Panc1 (cell line): Measurements from ENCODE around the gene HOXB7. TPM values are rescaled to one million over a fixed set of nuclear protein-coding genes. Genes with fewer than 3 reads are reported as not detected.

Source experiments
- ATAC-seq: fragments of 200-7000 bp; cut with Tn5 transposase; 2 replicates; pipeline ENCODE4 v1.9.1; 2020; ENCODE audit warnings: mild to moderate bottlenecking, moderate library complexity
- BruUV-seq: library from RNA; stranded (reverse); fragments of 400-500 nt; replicated peaks from 2 replicates; lab custom pipeline; 2021; lab: Mats Ljungman, UMichigan
- CTCF ChIA-PET: fragments of 300-600 bp; sonication (Branson Sonifier 250); formaldehyde crosslinking; loops from one replicate; lab custom pipeline; 2022; ENCODE audit warnings: antibody characterized with exemption; lab: Charles Lee
- POLR2A ChIA-PET: fragments of 300-600 bp; sonication (Branson Sonifier 250); formaldehyde crosslinking; loops from one replicate; lab custom pipeline; 2022; ENCODE audit warnings: antibody characterized with exemption; lab: Charles Lee
- DNase-seq: peaks from one replicate; pipeline ENCODE4 v3.0.0-alpha.2; 2010; ENCODE audit warnings: low read depth, low spot score
- H3K27ac ChIP-seq: 2 replicates; pipeline ENCODE4 v1.5.1; 2011; ENCODE audit warnings: mild to moderate bottlenecking, low read length, inconsistent platforms
- H3K27me3 ChIP-seq: fragments of 200-500 bp; sonication (Bioruptor generic); 2 replicates; pipeline ENCODE4 v1.6.0; 2014; ENCODE audit warnings: low read length, inconsistent platforms; ENCODE audit not compliant: control insufficient read depth, insufficient read depth
- H3K36me3 ChIP-seq: fragments of 200-500 bp; sonication (Bioruptor generic); 2 replicates; pipeline ENCODE4 v1.5.1; 2014; ENCODE audit warnings: inconsistent platforms, mild to moderate bottlenecking, low read length, moderate library complexity; ENCODE audit not compliant: control insufficient read depth, insufficient read depth
- H3K4me1 ChIP-seq: 2 replicates; pipeline ENCODE4 v1.5.1; 2011; ENCODE audit warnings: inconsistent platforms, mild to moderate bottlenecking, low read length, moderate library complexity; ENCODE audit not compliant: control insufficient read depth, insufficient read depth
- H3K4me3 ChIP-seq, 2 experiments: 2 replicates each; pipeline ENCODE4 v1.5.1; 2011 to 2012; ENCODE audit warnings: low read depth in 2 of 2, low read length in 2 of 2, mild to moderate bottlenecking in 2 of 2, inconsistent platforms in 1 of 2, moderate library complexity in 1 of 2
- H3K9me3 ChIP-seq: fragments of 200-500 bp; sonication (Bioruptor generic); 2 replicates; pipeline ENCODE4 v1.5.1; 2014; ENCODE audit warnings: low read depth, mild to moderate bottlenecking, inconsistent platforms, low read length, moderate library complexity; ENCODE audit not compliant: control insufficient read depth, insufficient read depth
- POLR2AphosphoS5 ChIP-seq: IDR thresholded peaks from 2 replicates; pipeline ENCODE4 v1.6.1; 2012; ENCODE audit warnings: mild to moderate bottlenecking, low read depth, low read length, moderate library complexity
- SIN3A ChIP-seq: IDR thresholded peaks from 2 replicates; pipeline ENCODE4 v1.6.1; 2012; ENCODE audit warnings: low read depth, mild to moderate bottlenecking, low read length, moderate library complexity, borderline replicate concordance; ENCODE audit not compliant: insufficient read depth
- TCF7L2 ChIP-seq: IDR thresholded peaks from 2 replicates; pipeline ENCODE4 v1.6.1; 2011; ENCODE audit warnings: mild to moderate bottlenecking, low read depth, low read length, inconsistent platforms
- in situ Hi-C: cut with HindIII; loops from 2 replicates; pipeline ENCODE4 v1.10.0; 2016; ENCODE audit warnings: low sequenced_read_pairs, low pct_unique_long_range_greater_than_20kb
- intact Hi-C: fragments of 100-400 bp; cut with micrococcal nuclease; formaldehyde crosslinking; loops from one replicate; pipeline ENCODE4 v1.10.0; 2022; ENCODE audit not compliant: unreplicated experiment
- total RNA-seq: library from RNA; stranded (reverse); gene quantifications from one replicate; pipeline ENCODE4 v1.2.1, GENCODE V29; 2021; ENCODE audit not compliant: unreplicated experiment
- TF ChIP-seq, protein P1 (sequence below), 2 experiments: IDR thresholded peaks; 2 replicates each; pipeline ENCODE4 v1.6.1; 2011 to 2012; ENCODE audit warnings: low read depth in 2 of 2, control low read depth in 1 of 2, low read length in 1 of 2, mild to moderate bottlenecking in 1 of 2, moderate library complexity in 1 of 2; ENCODE audit not compliant: insufficient read depth in 1 of 2

The HOXB7 gene
- total RNA-seq, 1 experiment from 2014 or later = 44.0 TPM

DNA sequence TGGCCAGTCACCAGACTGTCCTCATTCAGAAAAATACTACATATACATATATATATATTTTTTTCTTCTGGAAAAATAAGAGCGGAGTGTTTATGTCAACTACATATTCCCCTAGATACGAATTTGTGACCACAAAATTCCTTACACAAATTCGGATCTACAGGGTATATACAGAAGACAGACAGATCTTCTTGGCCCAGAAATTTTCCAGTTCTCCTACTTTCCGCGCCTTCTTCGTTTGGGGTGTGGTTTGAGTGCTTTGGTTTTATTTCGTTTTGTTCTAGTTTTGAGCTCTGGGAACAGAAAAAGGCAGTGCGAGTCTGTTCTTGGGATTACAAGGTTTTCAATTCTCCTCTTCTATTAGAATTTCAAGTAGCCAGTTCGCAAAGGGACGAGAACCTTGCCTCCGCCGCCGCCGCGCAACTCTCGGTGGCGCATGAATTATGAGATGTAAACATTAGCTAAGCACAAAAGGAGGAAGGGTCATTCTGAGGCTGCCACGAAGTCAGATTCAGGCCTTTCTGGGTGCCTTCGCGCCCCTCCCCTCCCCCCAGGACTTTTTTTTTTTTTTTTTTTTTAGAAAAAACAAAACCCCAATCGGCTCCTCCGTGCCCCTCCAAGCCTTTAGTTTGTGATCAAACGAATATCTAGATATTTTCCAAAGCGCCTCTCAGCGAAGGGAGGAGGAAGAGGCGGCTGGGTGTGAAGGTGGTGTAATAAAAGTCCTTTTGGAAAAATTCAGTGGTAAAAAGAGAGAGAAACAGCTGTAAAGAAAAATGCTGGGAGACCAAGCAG lies 30.9 kb downstream of the HOXB7 start:
- H3K4me1 ChIP-seq = peaks cover 76% of the 10 kb centered on the region

DNA sequence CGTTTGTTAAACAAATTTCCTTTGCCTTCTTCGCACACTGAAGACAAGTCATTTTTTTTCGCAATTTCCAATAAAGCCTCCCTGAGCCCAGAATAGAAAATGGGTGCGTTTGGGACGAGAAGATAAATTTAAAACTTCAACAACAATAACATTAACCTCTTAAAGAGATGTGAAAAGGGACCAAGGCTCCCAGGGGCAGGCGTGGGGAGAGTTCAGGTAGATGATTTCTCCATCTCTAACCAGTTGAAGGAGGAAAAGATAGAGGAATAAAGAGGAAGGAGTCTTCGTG lies 31.4 kb downstream of the HOXB7 start:
- POLR2A ChIA-PET = interaction anchor here (0.6 kb wide), 1 partner anchor 21 kb away, joined by 7 read pairs; no protein-coding TSS in a partner anchor

More for the DNA sequence above, 30.9 kb downstream of the HOXB7 start:
- DNase-seq (no peak), ATAC-seq (no peak)
- ChIA-PET CTCF (interaction anchor here (0.6 to 0.7 kb wide), 3 partner anchors 244 to 1087 kb away, joined by 4 to 9 read pairs (median 6); no protein-coding TSS in a partner anchor), POLR2A (interaction anchor here (0.6 to 0.9 kb wide), 3 partner anchors 11 to 34 kb away, joined by 4 to 7 read pairs (median 7); no protein-coding TSS in a partner anchor)
- intact Hi-C loops = no loop called here
- BruUV-seq = no TSS peak
- no peak; the same call in 1 of the 2 replicates for TF ChIP-seq POLR2AphosphoS5
- H3K9me3 ChIP-seq = no peaks in the 10 kb centered on the region
- H3K4me3 ChIP-seq = peak overlapping the region; percentile 70 to 99
- no peaks in the 10 kb centered on the region for H3K27me3 ChIP-seq
- in situ Hi-C loops = no loop called here
- H3K27ac ChIP-seq = peak overlapping the region; percentile 99
- H3K36me3 ChIP-seq = peaks cover 9% of the 10 kb centered on the region

GRCh38 chr17:48578616-48579470 lies 32.0 kb downstream of the HOXB7 start:
- in situ Hi-C loops = no loop called here
- no peak; the same call in 1 of the 2 replicates for TF ChIP-seq POLR2AphosphoS5
- peak; percentile 83 for TF ChIP-seq TCF7L2
- TF ChIP-seq SIN3A = no peak; the same call in 1 of the 2 replicates
- TF ChIP-seq, protein P1, sequence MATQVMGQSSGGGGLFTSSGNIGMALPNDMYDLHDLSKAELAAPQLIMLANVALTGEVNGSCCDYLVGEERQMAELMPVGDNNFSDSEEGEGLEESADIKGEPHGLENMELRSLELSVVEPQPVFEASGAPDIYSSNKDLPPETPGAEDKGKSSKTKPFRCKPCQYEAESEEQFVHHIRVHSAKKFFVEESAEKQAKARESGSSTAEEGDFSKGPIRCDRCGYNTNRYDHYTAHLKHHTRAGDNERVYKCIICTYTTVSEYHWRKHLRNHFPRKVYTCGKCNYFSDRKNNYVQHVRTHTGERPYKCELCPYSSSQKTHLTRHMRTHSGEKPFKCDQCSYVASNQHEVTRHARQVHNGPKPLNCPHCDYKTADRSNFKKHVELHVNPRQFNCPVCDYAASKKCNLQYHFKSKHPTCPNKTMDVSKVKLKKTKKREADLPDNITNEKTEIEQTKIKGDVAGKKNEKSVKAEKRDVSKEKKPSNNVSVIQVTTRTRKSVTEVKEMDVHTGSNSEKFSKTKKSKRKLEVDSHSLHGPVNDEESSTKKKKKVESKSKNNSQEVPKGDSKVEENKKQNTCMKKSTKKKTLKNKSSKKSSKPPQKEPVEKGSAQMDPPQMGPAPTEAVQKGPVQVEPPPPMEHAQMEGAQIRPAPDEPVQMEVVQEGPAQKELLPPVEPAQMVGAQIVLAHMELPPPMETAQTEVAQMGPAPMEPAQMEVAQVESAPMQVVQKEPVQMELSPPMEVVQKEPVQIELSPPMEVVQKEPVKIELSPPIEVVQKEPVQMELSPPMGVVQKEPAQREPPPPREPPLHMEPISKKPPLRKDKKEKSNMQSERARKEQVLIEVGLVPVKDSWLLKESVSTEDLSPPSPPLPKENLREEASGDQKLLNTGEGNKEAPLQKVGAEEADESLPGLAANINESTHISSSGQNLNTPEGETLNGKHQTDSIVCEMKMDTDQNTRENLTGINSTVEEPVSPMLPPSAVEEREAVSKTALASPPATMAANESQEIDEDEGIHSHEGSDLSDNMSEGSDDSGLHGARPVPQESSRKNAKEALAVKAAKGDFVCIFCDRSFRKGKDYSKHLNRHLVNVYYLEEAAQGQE (IDR thresholded peaks at IDR 0.05; ENCODE audit: insufficient read depth in 1 of 2, low read depth in 2 of 2, low read length in 1 of 2) = no peak
- peak; percentile 2; the same call in 1 of the 2 replicates for ATAC-seq

More for the DNA sequence above, 31.4 kb downstream of the HOXB7 start:
- no peak for ATAC-seq
- intact Hi-C loops (no loop called here), in situ Hi-C loops (no loop called here)
- TF ChIP-seq, protein P1 (IDR thresholded peaks at IDR 0.05; ENCODE audit: insufficient read depth in 1 of 2, low read depth in 2 of 2, low read length in 1 of 2) = 0 out of 4 replicates have a peak, but pooled peaks of 1 of the 2 experiments have one; percentile 35
- TF ChIP-seq TCF7L2 (no peak), SIN3A (no peak), POLR2AphosphoS5 (no peak)
- Histone ChIP-seq H3K4me3 (peak overlapping the region; percentile 70 to 99), H3K9me3 (no peaks in the 10 kb centered on the region), H3K4me1 (peaks cover 78% of the 10 kb centered on the region), H3K27me3 (no peaks in the 10 kb centered on the region), H3K27ac (peak overlapping the region; percentile 99), H3K36me3 (peaks cover 9% of the 10 kb centered on the region)
- CTCF ChIA-PET = interaction anchor here (0.6 to 0.7 kb wide), 4 partner anchors 244 to 1087 kb away, joined by 4 to 9 read pairs (median 6); no protein-coding TSS in a partner anchor
- no peak for DNase-seq
- BruUV-seq = no TSS peak

More at GRCh38 chr17:48578616-48579470, 32.0 kb downstream of the HOXB7 start:
- Histone ChIP-seq H3K9me3 (no peaks in the 10 kb centered on the region), H3K36me3 (peaks cover 9% of the 10 kb centered on the region), H3K4me1 (peaks cover 78% of the 10 kb centered on the region), H3K27me3 (no peaks in the 10 kb centered on the region), H3K4me3 (peak overlapping the region; percentile 70 to 99), H3K27ac (peak overlapping the region; percentile 99)
- ChIA-PET POLR2A (no interaction called here), CTCF (interaction anchor here (0.6 kb wide), 1 partner anchor 408 kb away, joined by 7 read pairs; no protein-coding TSS in a partner anchor)
- TSS peak; percentile 64 for BruUV-seq
- DNase-seq = no peak
- intact Hi-C loops = no loop called here
